Nephron (organoid): ENCODE data around the gene STAT5A.
"Not testable (repeated sequence)": the region's sequence is repeated elsewhere in the genome, so short reads cannot be mapped to it uniquely, and the experiment has no call there.

ENCODE experiments used
- H3K27ac Mint-ChIP-seq, 3 experiments: 2 replicates each; pipeline ENCODE4 v1.8.0; 2020; ENCODE audit warnings: mixed read lengths in 3 of 3, mild to moderate bottlenecking in 2 of 3, moderate library complexity in 1 of 3
- H3K27me3 Mint-ChIP-seq: 2 replicates; pipeline ENCODE4 v1.8.0; 2021; ENCODE audit warnings: low read depth, mild to moderate bottlenecking, moderate library complexity, mixed read lengths
- H3K36me3 Mint-ChIP-seq: 2 replicates; pipeline ENCODE4 v1.8.0; 2020; ENCODE audit warnings: low read depth, mixed read lengths
- H3K4me1 Mint-ChIP-seq: 2 replicates; pipeline ENCODE4 v1.8.0; 2020; ENCODE audit warnings: mixed read lengths
- H3K4me3 Mint-ChIP-seq, 3 experiments: 2 replicates each; pipeline ENCODE4 v1.8.0; 2020; ENCODE audit warnings: mild to moderate bottlenecking in 3 of 3, mixed read lengths in 3 of 3, moderate library complexity in 2 of 3
- H3K9me3 Mint-ChIP-seq: 2 replicates; pipeline ENCODE4 v1.8.0; 2020; ENCODE audit warnings: mixed read lengths
- CTCF ChIP-seq, 3 experiments: fragments of 200-600 bp; sonication (generic); IDR thresholded peaks; one replicate each; pipeline ENCODE4 v1.5.0; 2021; ENCODE audit warnings: antibody characterized with exemption in 3 of 3; ENCODE audit not compliant: unreplicated experiment in 3 of 3

Gene STAT5A

GRCh38 chr17:42287977-42288802 lies at the start of gene STAT5A:
TSS of gene STAT5A (plus strand) at chr17:42288498. CDS start at chr17:42289412, 914 bp downstream.
- Mint-ChIP-seq H3K27me3 (no peaks in the 10 kb centered on the region), H3K27ac (peak within 1 kb of the TSS; percentile 31 to 92 (median 83)), H3K36me3 (no peaks in the 10 kb centered on the region), H3K4me1 (peaks cover 15% of the 10 kb centered on the region), H3K9me3 (no peaks in the 10 kb centered on the region), H3K4me3 (peak within 1 kb of the TSS; percentile 73 to 82 (median 80))
- TF ChIP-seq CTCF (IDR thresholded peaks at IDR 0.05; ENCODE audit: unreplicated experiment in 3 of 3) = no peak

GRCh38 chr17:42239576-42239975 lies 48.7 kb upstream of the STAT5A start:
- H3K4me3 Mint-ChIP-seq, H3K36me3 Mint-ChIP-seq, H3K9me3 Mint-ChIP-seq, H3K27me3 Mint-ChIP-seq, H3K27ac Mint-ChIP-seq: not testable (repeated sequence)
- H3K4me1 Mint-ChIP-seq = peaks cover 11% of the 10 kb centered on the region

GRCh38 chr17:42240201-42240600 lies 48.1 kb upstream of the STAT5A start:
- no peak for TF ChIP-seq CTCF (IDR thresholded peaks at IDR 0.05; ENCODE audit: unreplicated experiment in 3 of 3)
- Mint-ChIP-seq H3K27ac (no peak overlapping the region), H3K27me3 (no peaks in the 10 kb centered on the region)

GRCh38 chr17:42240863-42241262 lies 47.4 kb upstream of the STAT5A start:
- H3K9me3 Mint-ChIP-seq, H3K4me3 Mint-ChIP-seq, H3K27me3 Mint-ChIP-seq, H3K27ac Mint-ChIP-seq, H3K36me3 Mint-ChIP-seq: not testable (repeated sequence)
- H3K4me1 Mint-ChIP-seq = peaks cover 11% of the 10 kb centered on the region

More at GRCh38 chr17:42240201-42240600, 48.1 kb upstream of the STAT5A start:
- no peak overlapping the region for H3K4me3 Mint-ChIP-seq
- no peaks in the 10 kb centered on the region for H3K9me3 Mint-ChIP-seq
- peaks cover 4% of the 10 kb centered on the region for H3K36me3 Mint-ChIP-seq
- H3K4me1 Mint-ChIP-seq = peaks cover 11% of the 10 kb centered on the region

- H3K27me3 Mint-ChIP-seq = no peaks in the 10 kb centered on the region
- peaks cover 4% of the 10 kb centered on the region for H3K36me3 Mint-ChIP-seq
- no peak for TF ChIP-seq CTCF (IDR thresholded peaks at IDR 0.05; ENCODE audit: unreplicated experiment in 3 of 3)
- no peaks in the 10 kb centered on the region for H3K9me3 Mint-ChIP-seq
- H3K4me1 Mint-ChIP-seq = peaks cover 11% of the 10 kb centered on the region
- H3K27ac Mint-ChIP-seq = no peak overlapping the region
- H3K4me3 Mint-ChIP-seq = no peak overlapping the region
Observed at GRCh38 chr17:42241871-42242270, 46.4 kb upstream of the STAT5A start.

GRCh38 chr17:42243493-42243982 lies 44.8 kb upstream of the STAT5A start:
- H3K27ac Mint-ChIP-seq = no peak overlapping the region

GRCh38 chr17:42244116-42244515 lies 44.2 kb upstream of the STAT5A start:
- H3K27me3 Mint-ChIP-seq, H3K9me3 Mint-ChIP-seq, H3K36me3 Mint-ChIP-seq, H3K27ac Mint-ChIP-seq, H3K4me3 Mint-ChIP-seq: not testable (repeated sequence)
- peaks cover 14% of the 10 kb centered on the region for H3K4me1 Mint-ChIP-seq

More at GRCh38 chr17:42243493-42243982, 44.8 kb upstream of the STAT5A start:
- no peak for TF ChIP-seq CTCF (IDR thresholded peaks at IDR 0.05; ENCODE audit: unreplicated experiment in 3 of 3)
- Mint-ChIP-seq H3K4me1 (peaks cover 9% of the 10 kb centered on the region), H3K27me3 (no peaks in the 10 kb centered on the region), H3K9me3 (no peaks in the 10 kb centered on the region), H3K36me3 (no peaks in the 10 kb centered on the region), H3K4me3 (no peak overlapping the region)

GRCh38 chr17:42245183-42245582 lies 43.1 kb upstream of the STAT5A start:
- not testable (repeated sequence) for H3K4me3 Mint-ChIP-seq, H3K27me3 Mint-ChIP-seq, H3K36me3 Mint-ChIP-seq, H3K27ac Mint-ChIP-seq, H3K9me3 Mint-ChIP-seq
- peaks cover 14% of the 10 kb centered on the region for H3K4me1 Mint-ChIP-seq
